ENCODE results near the gene RS1. TPM values are rescaled to one million over a fixed set of nuclear protein-coding genes. Genes with fewer than 3 reads are reported as not detected.

RS1 gene
- total and polyA plus RNA-seq, 2 donors (not counting 3 experiments of a cell fraction or from before 2014, with no cell fraction given) = not detected

GRCh38 chrX:18687856-18688495 lies 16.1 kb upstream of the RS1 start:
- H3K79me2 ChIP-seq (ENCODE audit: control insufficient read depth, insufficient read depth, low read length) = no peaks in the 10 kb centered on the region
- intact Hi-C loops (cut with micrococcal nuclease) (no loop called here), dilution Hi-C loops (cut with MboI; ENCODE audit: extremely low pct_ligation_motif_present, low sequenced_read_pairs) (no loop called here)
- ChIA-PET CTCF (interaction anchor here (3.0 kb wide), 1 partner anchor 11 kb away, joined by 13 read pairs; no protein-coding TSS in a partner anchor), POLR2A (no interaction called here)
- no TSS peak for BruUV-seq (replicated peaks)
- peaks cover 1 to 2% of the 10 kb centered on the region in 2 experiments for H3K27me3 ChIP-seq (ENCODE audit: control insufficient read depth in 2 of 2, insufficient read depth in 2 of 2, low read length in 2 of 2)
- H3K4me3 ChIP-seq (replicated peaks in 1 of 3; ENCODE audit: insufficient read depth in 1 of 3, low read depth in 1 of 3, low read length in 3 of 3) = no peak overlapping the region
- no peaks in the 10 kb centered on the region for H3K9me3 ChIP-seq (replicated peaks; ENCODE audit: control insufficient read depth, insufficient read depth, low read length)
- no peaks in the 10 kb centered on the region for H3K9me1 ChIP-seq (replicated peaks; ENCODE audit: control insufficient read depth, extremely low read depth, insufficient read depth, low read length)
- H4K20me1 ChIP-seq (replicated peaks; ENCODE audit: control insufficient read depth, extremely low read depth, insufficient read depth, low read length) = no peaks in the 10 kb centered on the region
- FAIRE-seq = no peak
- H2AFZ ChIP-seq (ENCODE audit: low read depth, low read length) = no peak overlapping the region
- H3K36me3 ChIP-seq (ENCODE audit: control insufficient read depth in 2 of 2, extremely low read depth in 1 of 2, insufficient read depth in 2 of 2, low read length in 2 of 2) = no peaks in the 10 kb centered on the region
- H3K9ac ChIP-seq (replicated peaks; ENCODE audit: extremely low read depth, insufficient read depth, low read length) = no peak overlapping the region
- no peak overlapping the region for H3K4me2 ChIP-seq (ENCODE audit: insufficient read depth, low read length)
- DNase-seq (ENCODE audit: low read depth, low spot score) = no peak
- H3K4me1 ChIP-seq (ENCODE audit: control insufficient read depth, extremely low read depth, insufficient read depth, low read length) = no peaks in the 10 kb centered on the region
- H3K27ac ChIP-seq (ENCODE audit: insufficient read depth, low read depth, low read length) = no peak overlapping the region
- TF ChIP-seq POLR2A (IDR thresholded peaks at IDR 0.05; ENCODE audit: low read depth, low read length) = no peak
- no peak for TF ChIP-seq MYC (IDR thresholded peaks at IDR 0.05; ENCODE audit: low read depth, low read length)
- TF ChIP-seq FOS (IDR thresholded peaks at IDR 0.05; ENCODE audit: borderline replicate concordance, insufficient read depth, low read length) = no peak
- no peak for TF ChIP-seq POLR2AphosphoS5 (IDR thresholded peaks at IDR 0.05; ENCODE audit: insufficient read depth, low read depth, low read length)
- no peak for TF ChIP-seq CTCF (IDR thresholded peaks at IDR 0.05; ENCODE audit: extremely low read depth in 1 of 2, insufficient read depth in 1 of 2, low read depth in 1 of 2, low read length in 2 of 2)
- TF ChIP-seq MAX (IDR thresholded peaks at IDR 0.05; ENCODE audit: insufficient read depth, insufficient read length) = no peak
- TF ChIP-seq GATA2 (IDR thresholded peaks at IDR 0.05; ENCODE audit: insufficient read depth, insufficient read length, low read depth, low read length) = no peak
- TF ChIP-seq EZH2 (IDR thresholded peaks at IDR 0.05; ENCODE audit: borderline replicate concordance, low read depth, low read length, severe bottlenecking) = no peak
- no peak for TF ChIP-seq JUN (IDR thresholded peaks at IDR 0.05; ENCODE audit: borderline replicate concordance, insufficient read depth, insufficient read length, low read depth)

Data from endothelial cell of umbilical vein (primary cell).